GM12891 (cell line): ENCODE measurements around the gene UGT1A7.

Experiments
- DNase-seq: peaks from one replicate; pipeline ENCODE4 v3.0.0; 2011; ENCODE audit warnings: low spot score; ENCODE audit not compliant: insufficient read length
- FAIRE-seq: peaks from 2 replicates; lab custom pipeline; 2011; peaks lifted over from hg19 to GRCh38; lab: Jason Lieb, UNC
- PAX5 ChIP-seq: IDR thresholded peaks from 2 replicates; pipeline ENCODE4 v1.6.1; 2011; ENCODE audit warnings: low read length, moderate library complexity, mild to moderate bottlenecking; ENCODE audit not compliant: insufficient read depth, severe bottlenecking
- POLR2A ChIP-seq: IDR thresholded peaks from 2 replicates; pipeline ENCODE4 v1.6.1; 2011; ENCODE audit warnings: low read depth, low read length, control low read depth
- POLR2AphosphoS5 ChIP-seq: IDR thresholded peaks from 2 replicates; pipeline ENCODE4 v1.6.1; 2011; ENCODE audit warnings: low read depth, low read length, control low read depth
- POU2F2 ChIP-seq: IDR thresholded peaks from 2 replicates; pipeline ENCODE4 v1.6.1; 2011; ENCODE audit warnings: low read depth, mild to moderate bottlenecking, control low read depth, low read length, moderate library complexity
- SPI1 ChIP-seq: IDR thresholded peaks from 2 replicates; pipeline ENCODE4 v1.6.1; 2011; ENCODE audit warnings: low read depth, low read length, control low read depth
- TAF1 ChIP-seq: IDR thresholded peaks from 2 replicates; pipeline ENCODE4 v1.6.1; 2011; ENCODE audit warnings: low read depth, low read length, control low read depth

The UGT1A7 gene

GRCh38 chr2:233775414-233775813 is 93.7 kb downstream of the UGT1A7 start:
- no peak for TF ChIP-seq POLR2A
- TF ChIP-seq SPI1, result no peak
- no peak for TF ChIP-seq PAX5
- TF ChIP-seq POLR2AphosphoS5, result no peak
- no peak for TF ChIP-seq TAF1
- no peak for TF ChIP-seq POU2F2
- FAIRE-seq (no peak), DNase-seq (no peak)

- DNase-seq (no peak), FAIRE-seq (no peak)
- TF ChIP-seq POU2F2, result no peak
- TF ChIP-seq POLR2A, result no peak
- no peak for TF ChIP-seq TAF1
- no peak for TF ChIP-seq POLR2AphosphoS5
- no peak for TF ChIP-seq PAX5
- no peak for TF ChIP-seq SPI1
These were observed 96.3 kb downstream of the UGT1A7 start, which contains the start of gene MROH2A for GRCh38 chr2:233778030-233778429. TSS of gene MROH2A (plus strand) at chr2:233778330. CDS start at chr2:233779359, 1,029 bp downstream.

GRCh38 chr2:233779722-233780121 is 98.0 kb downstream of the UGT1A7 start:
- FAIRE-seq, result no peak
- TF ChIP-seq POLR2AphosphoS5, result no peak
- no peak for TF ChIP-seq TAF1
- no peak for TF ChIP-seq POLR2A
- TF ChIP-seq PAX5, result no peak
- TF ChIP-seq SPI1, result no peak
- no peak for TF ChIP-seq POU2F2
- no peak for DNase-seq

GRCh38 chr2:233780771-233781170 is 99.1 kb downstream of the UGT1A7 start:
- DNase-seq, result no peak
- TF ChIP-seq PAX5 (no peak), POLR2AphosphoS5 (no peak), TAF1 (no peak), POU2F2 (no peak)
- no peak for FAIRE-seq

- TF ChIP-seq TAF1 (no peak), SPI1 (no peak), POLR2AphosphoS5 (no peak), PAX5 (no peak)
- DNase-seq (no peak), FAIRE-seq (no peak)
These were observed 107.9 kb downstream of the UGT1A7 start for GRCh38 chr2:233789554-233789953.

GRCh38 chr2:233791151-233791882 is 109.6 kb downstream of the UGT1A7 start:
- TF ChIP-seq POU2F2 (no peak), POLR2AphosphoS5 (no peak), SPI1 (no peak), PAX5 (no peak), TAF1 (no peak), POLR2A (no peak)
- FAIRE-seq, result no peak
- DNase-seq, result no peak

- no peak for TF ChIP-seq POLR2AphosphoS5
- TF ChIP-seq SPI1, result no peak
- no peak for TF ChIP-seq PAX5
- TF ChIP-seq TAF1, result no peak
- TF ChIP-seq POLR2A, result no peak
- TF ChIP-seq POU2F2, result no peak
- FAIRE-seq, result no peak
- DNase-seq, result no peak
These were observed 110.2 kb downstream of the UGT1A7 start for GRCh38 chr2:233791883-233792329.

- FAIRE-seq, result no peak
- no peak for DNase-seq
- TF ChIP-seq TAF1 (no peak), SPI1 (no peak), PAX5 (no peak), POLR2AphosphoS5 (no peak), POLR2A (no peak), POU2F2 (no peak)
These were observed 111.0 kb downstream of the UGT1A7 start for GRCh38 chr2:233792720-233793119.

- TF ChIP-seq SPI1, result no peak
- no peak for FAIRE-seq
- DNase-seq, result no peak
These were observed 111.9 kb downstream of the UGT1A7 start for GRCh38 chr2:233793465-233794127.

GRCh38 chr2:233794128-233794658 is 112.5 kb downstream of the UGT1A7 start:
- TF ChIP-seq PAX5 (no peak), TAF1 (no peak), POLR2A (no peak), POLR2AphosphoS5 (no peak), SPI1 (no peak), POU2F2 (no peak)
- FAIRE-seq (no peak), DNase-seq (no peak)
